IPS-18a (cell line): ENCODE measurements around the gene ANKRD10.

Experiments
- H3K27ac ChIP-seq: one replicate; pipeline ENCODE4 v1.5.1; 2013; ENCODE audit warnings: low read length
- H3K27me3 ChIP-seq: one replicate; pipeline ENCODE4 v1.6.1; 2013; ENCODE audit warnings: mild to moderate bottlenecking, low read length; ENCODE audit not compliant: control insufficient read depth, insufficient read depth
- H3K36me3 ChIP-seq: one replicate; pipeline ENCODE4 v1.6.1; 2013; ENCODE audit warnings: low read depth, low read length; ENCODE audit not compliant: control insufficient read depth
- H3K4me1 ChIP-seq: one replicate; pipeline ENCODE4 v1.6.1; 2013; ENCODE audit warnings: low read depth, low read length; ENCODE audit not compliant: control insufficient read depth
- H3K4me3 ChIP-seq: one replicate; pipeline ENCODE4 v1.5.1; 2013; ENCODE audit warnings: low read length
- H3K9ac ChIP-seq: one replicate; pipeline ENCODE4 v1.6.1; 2013; ENCODE audit warnings: mild to moderate bottlenecking, low read length, moderate library complexity
- H3K9me3 ChIP-seq: one replicate; pipeline ENCODE4 v1.6.1; 2013; ENCODE audit warnings: low read depth, low read length; ENCODE audit not compliant: control insufficient read depth

Gene ANKRD10

GRCh38 chr13:110890279-110891165 lies 24.3 kb downstream of the ANKRD10 start:
- Histone ChIP-seq H3K27me3 (no peaks in the 10 kb centered on the region), H3K9ac (no peak overlapping the region), H3K27ac (no peak overlapping the region), H3K9me3 (no peaks in the 10 kb centered on the region), H3K4me1 (peaks cover 20% of the 10 kb centered on the region), H3K4me3 (no peak overlapping the region), H3K36me3 (peaks cover 32% of the 10 kb centered on the region)

- H3K4me1 ChIP-seq = peaks cover 20% of the 10 kb centered on the region
- peaks cover 16% of the 10 kb centered on the region for H3K36me3 ChIP-seq
- H3K9me3 ChIP-seq = no peaks in the 10 kb centered on the region
- H3K27ac ChIP-seq = no peak overlapping the region
- no peak overlapping the region for H3K4me3 ChIP-seq
- H3K9ac ChIP-seq = no peak overlapping the region
- H3K27me3 ChIP-seq = no peaks in the 10 kb centered on the region
These were observed 26.5 kb downstream of the ANKRD10 start for GRCh38 chr13:110888390-110888789.

GRCh38 chr13:110887597-110888333 lies 27.1 kb downstream of the ANKRD10 start:
- Histone ChIP-seq H3K9ac (no peak overlapping the region), H3K27ac (no peak overlapping the region)

GRCh38 chr13:110886870-110887596 lies 27.8 kb downstream of the ANKRD10 start:
- H3K9ac ChIP-seq = no peak overlapping the region
- H3K36me3 ChIP-seq = peaks cover 5% of the 10 kb centered on the region
- peaks cover 20% of the 10 kb centered on the region for H3K4me1 ChIP-seq
- no peak overlapping the region for H3K27ac ChIP-seq
- no peaks in the 10 kb centered on the region for H3K9me3 ChIP-seq
- H3K4me3 ChIP-seq = no peak overlapping the region
- no peaks in the 10 kb centered on the region for H3K27me3 ChIP-seq

More at GRCh38 chr13:110887597-110888333, 27.1 kb downstream of the ANKRD10 start:
- Histone ChIP-seq H3K4me1 (peaks cover 20% of the 10 kb centered on the region), H3K36me3 (peaks cover 10% of the 10 kb centered on the region), H3K4me3 (no peak overlapping the region), H3K9me3 (no peaks in the 10 kb centered on the region), H3K27me3 (no peaks in the 10 kb centered on the region)

GRCh38 chr13:110885966-110886869 lies 28.7 kb downstream of the ANKRD10 start:
- no peak overlapping the region for H3K27ac ChIP-seq
- H3K27me3 ChIP-seq = no peaks in the 10 kb centered on the region
- peaks cover 20% of the 10 kb centered on the region for H3K4me1 ChIP-seq
- no peak overlapping the region for H3K9ac ChIP-seq
- H3K36me3 ChIP-seq = peaks cover 5% of the 10 kb centered on the region
- H3K9me3 ChIP-seq = no peaks in the 10 kb centered on the region
- no peak overlapping the region for H3K4me3 ChIP-seq

GRCh38 chr13:110885516-110885915 lies 29.4 kb downstream of the ANKRD10 start:
- H3K27ac ChIP-seq = no peak overlapping the region
- no peak overlapping the region for H3K9ac ChIP-seq

GRCh38 chr13:110884517-110884916 lies 30.4 kb downstream of the ANKRD10 start:
- Histone ChIP-seq H3K4me1 (peaks cover 20% of the 10 kb centered on the region), H3K27me3 (no peaks in the 10 kb centered on the region), H3K36me3 (no peaks in the 10 kb centered on the region)

More at GRCh38 chr13:110885516-110885915, 29.4 kb downstream of the ANKRD10 start:
- Histone ChIP-seq H3K4me3 (no peak overlapping the region), H3K27me3 (no peaks in the 10 kb centered on the region), H3K36me3 (no peaks in the 10 kb centered on the region), H3K4me1 (peaks cover 20% of the 10 kb centered on the region), H3K9me3 (no peaks in the 10 kb centered on the region)

GRCh38 chr13:110883542-110883941 lies 31.3 kb downstream of the ANKRD10 start:
- no peaks in the 10 kb centered on the region for H3K9me3 ChIP-seq
- no peak overlapping the region for H3K27ac ChIP-seq
- no peak overlapping the region for H3K9ac ChIP-seq
- no peaks in the 10 kb centered on the region for H3K36me3 ChIP-seq
- no peaks in the 10 kb centered on the region for H3K27me3 ChIP-seq
- H3K4me1 ChIP-seq = peaks cover 20% of the 10 kb centered on the region
- H3K4me3 ChIP-seq = no peak overlapping the region

More at GRCh38 chr13:110884517-110884916, 30.4 kb downstream of the ANKRD10 start:
- H3K9ac ChIP-seq = no peak overlapping the region
- no peaks in the 10 kb centered on the region for H3K9me3 ChIP-seq
- no peak overlapping the region for H3K27ac ChIP-seq
- no peak overlapping the region for H3K4me3 ChIP-seq

- Histone ChIP-seq H3K9ac (no peak overlapping the region), H3K4me3 (no peak overlapping the region), H3K36me3 (no peaks in the 10 kb centered on the region), H3K27me3 (no peaks in the 10 kb centered on the region), H3K27ac (no peak overlapping the region), H3K9me3 (no peaks in the 10 kb centered on the region), H3K4me1 (peaks cover 18% of the 10 kb centered on the region)
These were observed 31.9 kb downstream of the ANKRD10 start for GRCh38 chr13:110882972-110883371.

- Histone ChIP-seq H3K9me3 (no peaks in the 10 kb centered on the region), H3K27me3 (no peaks in the 10 kb centered on the region), H3K4me3 (no peak overlapping the region), H3K27ac (no peak overlapping the region), H3K4me1 (peaks cover 13% of the 10 kb centered on the region), H3K36me3 (no peaks in the 10 kb centered on the region), H3K9ac (no peak overlapping the region)
These were observed 32.8 kb downstream of the ANKRD10 start for GRCh38 chr13:110881839-110882627.
